Right lobe of liver (tissue), 6 donors: Measurements from ENCODE around the gene MGP. TPM values are rescaled to one million over a fixed set of nuclear protein-coding genes. Genes with fewer than 3 reads are reported as not detected.
A peak's percentile ranks its signal among the peaks of the same experiment; 100 is the strongest.

Experiments used
- ATAC-seq, 4 donors: fragments of 200-7000 bp; cut with Tn5 transposase; one replicate each; pipeline ENCODE4 v1.9.1; 2020; ENCODE audit warnings: mild to moderate bottlenecking in 4 of 4, moderate library complexity in 4 of 4
- DNase-seq, 3 donors: peaks; one replicate each; pipeline ENCODE4 v3.0.0-alpha.2; 2020
- H3K27ac ChIP-seq, 3 donors: fragments of 200-600 bp; one replicate each; pipeline ENCODE4 v1.8.0; 2022
- H3K27me3 ChIP-seq, 2 donors: fragments of 200-600 bp; one replicate each; pipeline ENCODE4 v1.8.0; 2022
- H3K36me3 ChIP-seq, 4 donors: fragments of 200-600 bp; sonication (generic) in 1 of 4; one replicate each; pipeline versions ENCODE4 v1.5.1 to v1.8.0; 2017 to 2022; ENCODE audit warnings: control low read depth in 1 of 4
- H3K4me1 ChIP-seq, 4 donors: fragments of 200-600 bp; sonication (generic) in 1 of 4; one replicate each; pipeline versions ENCODE4 v1.5.1 to v1.8.0; 2017 to 2022; ENCODE audit warnings: control low read depth in 1 of 4
- H3K4me3 ChIP-seq, 3 donors: fragments of 200-600 bp; one replicate each; pipeline ENCODE4 v1.8.0; 2022
- H3K9me3 ChIP-seq, 4 donors: fragments of 200-600 bp; sonication (generic) in 1 of 4; one replicate each; pipeline versions ENCODE4 v1.5.1 to v1.8.0; 2017 to 2022; ENCODE audit warnings: control low read depth in 1 of 4
- POLR2A ChIP-seq: fragments of 450-650 bp; IDR thresholded peaks from one replicate; pipeline ENCODE4 v1.6.1; 2017; ENCODE audit warnings: antibody characterized with exemption, mild to moderate bottlenecking
- whole genome bisulfite sequencing: methylation state at CpG from one replicate; pipeline ENCODE4 v1.1.6; 2018; ENCODE audit warnings: low coverage, low lambda C conversion rate; ENCODE audit not compliant: insufficient coverage; ENCODE audit errors: missing lambda C conversion rate; 5-methylcytosine and 5-hydroxymethylcytosine counted together
- intact Hi-C, 2 donors: fragments of 100-400 bp; cut with DNase I; formaldehyde crosslinking; loops; one replicate each; pipeline versions ENCODE4 v1.11.2 to v1.14.1; 2022
- total RNA-seq, 6 experiments: library from RNA; depleted of rRNA in 2 of 6; stranded (reverse); fragments of >200 nt in 2 of 6; fragmentation: NEBNext Ultra II Directional in 3 of 6; extraction: Animal tissue kit (Norgen Biotek cat#: 25700) in 3 of 6; gene quantifications; one replicate each; pipeline versions ENCODE4 v1.1.0 to v1.2.4, GENCODE V29; 2016 to 2023
- TF ChIP-seq, protein P1 (sequence below), 4 donors: fragments of 200-600 bp in 3 of 4; fragments of 450-650 bp in 1 of 4; IDR thresholded peaks; one replicate each; pipeline versions ENCODE4 v1.5.1 to v1.8.0; 2016 to 2022; ENCODE audit warnings: antibody characterized with exemption in 4 of 4, mild to moderate bottlenecking in 2 of 4
- donor health status: DM: no; HTN: yes; CAD: no.
- donor health status: DM: no; HTN: no; CAD: no.
- donor health status: DM: no; HTN: no; CAD: no.
- donor health status: DM: no; HTN: yes; CAD: no.
- donor health status: DM: no; HTN: yes; CAD: no.

The MGP gene
- total RNA-seq, 6 experiments from 2014 or later, result 4.7 to 15.1 (median 7.1) TPM

DNA sequence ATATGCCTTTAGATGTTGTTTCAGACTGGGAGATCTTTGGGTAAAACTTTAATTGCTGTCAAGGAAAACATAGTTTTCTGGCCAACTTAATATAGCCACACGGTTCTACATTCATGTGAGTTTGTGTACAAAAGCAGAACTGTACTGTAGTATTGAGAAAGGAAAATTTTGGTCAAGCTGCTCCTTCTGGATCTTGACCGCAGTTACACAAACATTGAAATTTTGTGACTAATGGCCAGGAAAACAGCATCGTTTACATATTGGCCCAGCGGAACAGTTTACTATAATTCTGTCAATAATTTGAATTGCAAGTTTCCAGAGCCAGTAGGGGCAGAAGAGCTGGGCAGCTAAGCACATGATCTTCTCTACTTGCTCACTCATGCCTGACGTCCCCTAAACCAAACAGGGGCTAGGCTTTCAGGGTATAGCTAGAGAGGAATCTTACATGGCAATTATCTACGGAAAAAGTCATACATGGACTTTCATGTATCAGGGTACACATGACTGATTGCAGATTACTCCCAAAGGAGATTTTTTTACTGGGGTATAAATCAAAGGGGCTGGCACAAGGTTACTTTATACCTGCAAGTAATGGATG, 31.0 kb downstream of the MGP start:
- DNase-seq, result no peak
- no peak overlapping the region for H3K27ac ChIP-seq
- no peaks in the 10 kb centered on the region for H3K36me3 ChIP-seq
- intact Hi-C loops, result no loop called here
- 32% methylated on average over 6 of the region's 6 CpGs for WGBS
- TF ChIP-seq, protein P1, sequence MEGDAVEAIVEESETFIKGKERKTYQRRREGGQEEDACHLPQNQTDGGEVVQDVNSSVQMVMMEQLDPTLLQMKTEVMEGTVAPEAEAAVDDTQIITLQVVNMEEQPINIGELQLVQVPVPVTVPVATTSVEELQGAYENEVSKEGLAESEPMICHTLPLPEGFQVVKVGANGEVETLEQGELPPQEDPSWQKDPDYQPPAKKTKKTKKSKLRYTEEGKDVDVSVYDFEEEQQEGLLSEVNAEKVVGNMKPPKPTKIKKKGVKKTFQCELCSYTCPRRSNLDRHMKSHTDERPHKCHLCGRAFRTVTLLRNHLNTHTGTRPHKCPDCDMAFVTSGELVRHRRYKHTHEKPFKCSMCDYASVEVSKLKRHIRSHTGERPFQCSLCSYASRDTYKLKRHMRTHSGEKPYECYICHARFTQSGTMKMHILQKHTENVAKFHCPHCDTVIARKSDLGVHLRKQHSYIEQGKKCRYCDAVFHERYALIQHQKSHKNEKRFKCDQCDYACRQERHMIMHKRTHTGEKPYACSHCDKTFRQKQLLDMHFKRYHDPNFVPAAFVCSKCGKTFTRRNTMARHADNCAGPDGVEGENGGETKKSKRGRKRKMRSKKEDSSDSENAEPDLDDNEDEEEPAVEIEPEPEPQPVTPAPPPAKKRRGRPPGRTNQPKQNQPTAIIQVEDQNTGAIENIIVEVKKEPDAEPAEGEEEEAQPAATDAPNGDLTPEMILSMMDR (IDR thresholded peaks at IDR 0.05), result no peak
- TF ChIP-seq POLR2A, result no peak
- peak in 2 of 4 donors; percentile 22 to 79 for ATAC-seq
- no peaks in the 10 kb centered on the region for H3K4me1 ChIP-seq
- no peaks in the 10 kb centered on the region for H3K27me3 ChIP-seq
- no peaks in the 10 kb centered on the region for H3K9me3 ChIP-seq
- no peak overlapping the region for H3K4me3 ChIP-seq

DNA sequence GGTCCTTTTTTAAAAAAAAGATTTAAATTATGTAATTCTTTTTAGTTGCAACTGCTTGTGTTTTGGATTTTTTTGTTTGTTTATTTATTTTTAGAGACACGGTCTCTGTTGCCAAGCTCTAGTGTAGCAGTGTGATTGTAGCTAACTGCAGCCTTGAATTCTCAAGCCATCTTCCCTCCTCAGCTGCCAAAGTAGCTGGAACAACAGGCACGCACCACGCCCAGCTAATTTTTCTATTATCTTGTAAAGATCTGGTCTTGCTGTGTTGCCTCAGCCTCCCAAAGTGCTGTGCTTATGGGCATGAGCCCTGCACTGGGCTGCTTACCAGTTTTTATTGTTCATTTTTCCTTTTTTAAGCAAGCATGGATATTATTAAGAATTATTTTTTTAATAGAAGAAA, 31.7 kb downstream of the MGP start:
- intact Hi-C loops, result no loop called here
- H3K36me3 ChIP-seq, result no peaks in the 10 kb centered on the region
- H3K27me3 ChIP-seq, result no peaks in the 10 kb centered on the region
- WGBS, result 50% methylated on average over 1 of the region's 3 CpGs
- no peaks in the 10 kb centered on the region for H3K9me3 ChIP-seq
- H3K27ac ChIP-seq, result no peak overlapping the region
- DNase-seq (no peak), ATAC-seq (no peak)
- H3K4me3 ChIP-seq, result no peak overlapping the region
- no peaks in the 10 kb centered on the region for H3K4me1 ChIP-seq
- TF ChIP-seq, protein P1 (IDR thresholded peaks at IDR 0.05), result no peak
- no peak for TF ChIP-seq POLR2A

DNA sequence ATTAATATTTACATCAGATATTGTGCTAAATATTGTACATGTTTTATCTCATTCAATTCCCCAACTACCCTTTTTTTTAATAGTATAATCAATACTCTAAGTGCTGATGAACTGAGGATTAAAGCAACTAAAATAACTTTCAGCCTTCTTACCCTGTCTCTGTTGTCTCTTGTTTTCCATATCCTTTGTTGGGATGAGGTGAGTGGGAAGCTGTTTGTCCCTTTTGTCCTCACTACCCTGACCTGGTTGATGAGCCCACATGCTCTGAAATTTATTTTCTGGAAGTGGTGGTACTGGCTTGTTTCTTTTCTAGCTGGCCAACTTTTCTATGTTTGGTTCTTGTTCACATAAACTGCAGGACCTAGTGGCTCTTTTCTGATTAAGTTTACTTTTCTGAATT, 32.8 kb downstream of the MGP start:
- Histone ChIP-seq H3K4me3 (no peak overlapping the region), H3K4me1 (no peaks in the 10 kb centered on the region), H3K27ac (no peak overlapping the region), H3K9me3 (no peaks in the 10 kb centered on the region), H3K36me3 (no peaks in the 10 kb centered on the region), H3K27me3 (no peaks in the 10 kb centered on the region)
- intact Hi-C loops, result no loop called here
- ATAC-seq, result no peak
- TF ChIP-seq, protein P1 (IDR thresholded peaks at IDR 0.05), result no peak
- no peak for TF ChIP-seq POLR2A
- no peak for DNase-seq

DNA sequence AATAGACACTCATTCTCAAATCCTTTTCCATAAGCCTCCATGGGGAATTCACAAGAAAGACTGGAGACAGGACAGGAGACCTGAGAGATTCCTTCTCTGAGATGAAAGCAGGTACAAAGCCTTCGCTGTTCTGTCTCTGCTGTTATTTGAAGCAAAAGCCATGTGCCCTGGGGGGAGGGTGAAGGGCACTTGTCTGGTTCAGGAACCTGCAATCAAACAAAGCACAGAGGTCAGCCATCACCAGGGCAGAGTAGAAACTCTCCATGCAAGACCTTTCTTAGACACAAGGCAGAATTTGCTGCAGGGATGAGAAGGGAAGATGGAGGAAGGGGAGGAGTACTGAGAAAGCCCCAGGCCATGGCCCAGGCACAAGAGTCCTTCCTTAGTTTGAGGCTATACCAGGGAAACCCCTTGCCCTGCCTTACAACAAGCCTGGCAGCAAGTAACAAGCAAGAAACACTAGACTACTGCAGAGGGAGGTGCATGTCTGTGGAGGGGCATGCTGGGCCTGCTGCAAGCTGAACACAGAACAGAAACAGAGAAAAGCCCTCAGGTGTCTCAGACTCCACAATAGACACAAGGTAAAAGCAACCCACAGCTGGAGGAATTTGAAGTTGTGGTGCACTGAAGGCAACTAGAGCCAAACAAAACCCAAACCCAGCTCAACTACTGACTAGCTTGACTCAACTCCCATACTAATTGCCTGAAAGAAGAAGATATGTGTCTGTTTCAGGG, 34.6 kb downstream of the MGP start:
- no peaks in the 10 kb centered on the region for H3K9me3 ChIP-seq
- no peak for ATAC-seq
- WGBS, result 75% methylated on average over 1 of the region's 1 CpG

More for the DNA sequence above, 34.6 kb downstream of the MGP start:
- no peaks in the 10 kb centered on the region for H3K36me3 ChIP-seq
- H3K4me3 ChIP-seq, result no peak overlapping the region
- DNase-seq, result no peak
- TF ChIP-seq POLR2A, result no peak
- TF ChIP-seq, protein P1 (IDR thresholded peaks at IDR 0.05), result no peak
- H3K27ac ChIP-seq, result no peak overlapping the region
- peaks cover 0 to 4% (median 0%) of the 10 kb centered on the region in 4 donors for H3K4me1 ChIP-seq
- intact Hi-C loops, result no loop called here
- H3K27me3 ChIP-seq, result no peaks in the 10 kb centered on the region
